NCI-H345 (cell line): ENCODE results near the gene ZEB1.
"Not testable (repeated sequence)": the region's sequence is repeated elsewhere in the genome, so short reads cannot be mapped to it uniquely, and the experiment has no call there.

Source experiments
- DNase-seq: peaks from one replicate; lab custom pipeline; 2025; lab: John Stamatoyannopoulos, UW

ZEB1 gene

DNA sequence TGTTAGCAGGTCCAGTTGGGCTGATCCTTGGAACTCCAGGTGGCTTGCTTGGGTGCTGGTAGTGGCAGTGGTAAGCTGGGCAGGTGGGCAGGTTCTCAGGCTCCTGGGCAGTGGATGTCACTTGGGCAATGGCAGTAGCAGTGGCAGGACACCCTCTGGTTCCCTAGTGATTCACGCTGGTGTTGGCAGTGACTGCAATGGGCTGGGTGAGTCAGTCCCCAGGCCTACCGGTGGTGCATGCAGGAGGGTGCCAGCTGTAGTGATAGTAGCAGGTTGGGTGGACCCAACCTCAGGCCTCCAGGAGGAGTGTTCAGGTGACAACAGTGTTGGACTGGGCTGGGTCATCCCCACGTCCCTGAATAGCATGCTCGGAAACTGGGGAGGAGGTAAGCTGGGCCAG, 189.2 kb downstream of the ZEB1 start:
- no peak for DNase-seq

DNA sequence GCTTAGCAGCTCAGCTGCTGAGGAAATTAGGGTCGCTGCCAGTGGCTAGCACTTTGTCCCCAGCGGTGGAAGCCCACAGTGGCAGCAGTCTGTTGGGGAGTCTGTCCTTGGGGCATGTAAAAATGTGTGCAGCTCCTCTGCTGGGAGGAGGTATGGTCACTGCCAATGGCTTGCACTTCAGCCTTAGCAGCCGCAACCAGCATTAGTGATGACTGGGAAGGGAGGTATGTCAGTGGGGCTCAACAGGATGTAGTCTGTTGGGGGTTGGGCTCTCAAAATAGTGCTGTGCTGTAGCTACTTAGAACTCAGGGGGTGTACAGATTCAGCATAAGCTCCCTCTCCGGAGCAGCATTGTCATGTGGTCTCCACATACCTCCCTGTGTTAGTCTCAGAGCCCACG, 189.9 kb downstream of the ZEB1 start:
- no peak for DNase-seq

DNA sequence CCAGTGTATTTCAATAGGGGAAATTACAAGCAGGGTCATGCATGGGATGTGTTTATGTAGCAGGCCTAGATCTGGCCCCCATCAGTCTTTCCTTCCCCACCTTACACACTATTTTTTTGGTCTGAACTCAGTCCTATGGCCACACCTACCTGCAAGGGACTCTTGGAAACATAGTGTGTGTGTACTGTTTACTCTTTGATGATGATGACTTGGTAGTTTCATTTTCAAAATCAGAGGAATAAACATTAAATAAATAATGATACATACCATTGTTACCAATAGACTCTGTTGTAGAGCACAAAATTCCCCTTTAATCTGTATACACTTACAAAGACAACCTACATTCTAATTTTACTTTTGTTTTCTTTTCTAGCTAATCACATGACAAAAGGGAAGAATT, 191.0 kb downstream of the ZEB1 start:
- DNase-seq = no peak

DNA sequence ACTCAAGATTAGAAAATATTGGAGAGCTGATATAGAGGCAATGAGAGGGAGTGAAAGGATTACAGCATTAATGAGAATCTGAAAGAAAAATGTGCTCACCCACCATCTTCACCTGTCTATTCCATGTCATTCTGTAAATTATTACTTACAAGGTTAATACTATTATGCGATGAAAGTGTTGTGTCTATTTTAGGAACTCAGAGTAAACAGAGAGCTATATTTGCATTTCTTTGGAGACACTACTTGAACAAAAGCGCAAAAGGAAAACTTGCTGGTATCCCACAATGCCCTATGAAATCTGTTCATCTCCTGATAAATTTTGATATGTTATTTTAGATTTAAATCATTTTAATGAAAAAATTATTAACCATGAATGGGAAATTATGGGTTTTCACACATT, 196.1 kb downstream of the ZEB1 start:
- DNase-seq = no peak

DNA sequence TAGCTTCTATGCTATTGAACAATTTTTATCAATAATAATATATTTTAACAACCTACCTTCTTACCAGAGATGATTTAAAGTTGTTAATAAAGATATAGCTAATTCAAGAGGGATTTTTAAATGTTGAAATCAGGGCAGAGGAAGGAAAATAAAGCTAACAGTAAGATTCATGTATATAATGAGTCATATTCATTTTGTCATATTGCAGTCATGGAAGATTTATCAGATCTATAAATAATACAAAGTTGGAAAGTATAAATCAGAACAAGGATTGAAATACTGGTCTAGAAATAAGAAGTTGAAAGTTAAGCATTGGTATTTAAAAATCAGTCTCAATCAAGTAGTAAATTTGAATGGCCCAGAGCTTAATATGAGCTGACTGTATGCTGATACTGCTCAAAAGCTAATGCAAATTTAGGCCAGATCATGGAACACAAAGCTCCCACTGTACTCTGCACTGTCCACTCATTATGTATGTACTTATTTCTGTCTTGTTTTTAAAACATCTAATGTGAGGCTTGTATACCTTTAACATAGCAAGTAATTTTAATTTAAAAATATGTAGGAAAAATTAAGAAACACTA, 196.9 kb downstream of the ZEB1 start:
- no peak for DNase-seq

DNA sequence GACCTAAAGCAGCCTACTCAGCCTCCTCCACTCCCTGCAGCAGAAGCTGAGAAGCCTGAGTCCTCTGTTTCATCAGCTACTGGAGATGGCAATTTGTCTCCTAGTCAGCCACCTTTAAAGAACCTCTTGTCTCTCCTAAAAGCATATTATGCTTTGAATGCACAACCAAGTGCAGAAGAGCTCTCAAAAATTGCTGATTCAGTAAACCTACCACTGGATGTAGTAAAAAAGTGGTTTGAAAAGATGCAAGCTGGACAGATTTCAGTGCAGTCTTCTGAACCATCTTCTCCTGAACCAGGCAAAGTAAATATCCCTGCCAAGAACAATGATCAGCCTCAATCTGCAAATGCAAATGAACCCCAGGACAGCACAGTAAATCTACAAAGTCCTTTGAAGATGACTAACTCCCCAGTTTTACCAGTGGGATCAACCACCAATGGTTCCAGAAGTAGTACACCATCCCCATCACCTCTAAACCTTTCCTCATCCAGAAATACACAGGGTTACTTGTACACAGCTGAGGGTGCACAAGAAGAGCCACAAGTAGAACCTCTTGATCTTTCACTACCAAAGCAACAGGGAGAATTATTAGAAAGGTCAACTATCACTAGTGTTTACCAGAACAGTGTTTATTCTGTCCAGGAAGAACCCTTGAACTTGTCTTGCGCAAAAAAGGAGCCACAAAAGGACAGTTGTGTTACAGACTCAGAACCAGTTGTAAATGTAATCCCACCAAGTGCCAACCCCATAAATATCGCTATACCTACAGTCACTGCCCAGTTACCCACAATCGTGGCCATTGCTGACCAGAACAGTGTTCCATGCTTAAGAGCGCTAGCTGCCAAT, 202.2 kb downstream of the ZEB1 start:
- no peak for DNase-seq

DNA sequence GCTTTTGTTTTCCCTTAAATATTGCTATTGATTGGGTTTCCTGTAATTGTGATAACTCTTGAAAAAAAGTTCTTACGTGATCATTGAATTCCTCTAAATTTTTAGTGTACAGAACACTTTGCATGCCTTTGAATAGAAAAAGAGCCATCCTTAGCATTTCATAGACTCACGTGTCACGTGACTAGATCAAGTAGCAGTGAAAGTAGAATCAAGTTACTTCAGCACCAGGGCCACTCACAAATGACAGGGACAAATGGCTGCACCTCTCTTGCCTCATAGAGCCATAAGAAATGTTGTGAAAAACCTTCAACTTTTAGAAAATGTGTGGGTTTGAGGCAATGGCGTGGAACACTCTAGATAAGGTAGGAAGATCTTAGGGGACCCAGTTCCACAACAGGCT, 203.8 kb downstream of the ZEB1 start:
- DNase-seq = no peak

DNA sequence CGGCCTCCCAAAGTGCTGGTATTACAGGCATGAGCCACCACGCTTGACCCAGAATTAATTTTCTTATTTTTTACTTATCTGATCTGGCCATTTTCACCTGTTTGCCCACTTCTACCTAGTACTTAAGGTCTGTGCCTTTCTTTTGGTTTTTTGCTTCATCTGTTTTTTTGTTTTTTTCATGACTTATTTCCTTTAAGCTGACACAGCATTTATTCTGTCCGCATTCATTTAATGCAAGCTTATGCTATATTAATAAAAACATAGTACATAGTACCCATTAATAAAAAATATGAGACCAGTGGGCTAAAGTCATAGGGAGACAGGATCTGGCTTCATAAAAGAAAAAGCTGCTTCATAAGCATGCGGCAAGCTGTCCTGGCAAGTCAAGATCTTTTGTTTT, 205.4 kb downstream of the ZEB1 start:
- no peak for DNase-seq

DNA sequence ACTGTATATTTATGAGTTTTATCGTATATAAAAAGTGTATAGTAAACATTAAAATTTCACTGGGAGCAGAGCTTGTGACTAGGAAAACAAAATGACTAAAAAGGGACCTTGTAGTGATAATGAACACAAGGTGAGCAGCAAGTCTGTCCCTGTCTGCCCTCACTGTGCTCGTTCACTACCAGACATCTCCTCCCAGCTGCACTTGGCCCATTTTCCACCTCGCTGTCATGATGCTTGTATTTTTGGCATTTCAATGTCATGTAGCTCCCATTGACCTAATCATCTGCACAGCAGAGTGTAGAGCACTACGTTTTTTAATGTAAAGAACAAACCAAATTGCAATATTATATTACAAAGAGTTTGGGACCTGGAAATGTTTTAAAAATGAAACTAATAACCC, 207.2 kb downstream of the ZEB1 start:
- DNase-seq = no peak

DNA sequence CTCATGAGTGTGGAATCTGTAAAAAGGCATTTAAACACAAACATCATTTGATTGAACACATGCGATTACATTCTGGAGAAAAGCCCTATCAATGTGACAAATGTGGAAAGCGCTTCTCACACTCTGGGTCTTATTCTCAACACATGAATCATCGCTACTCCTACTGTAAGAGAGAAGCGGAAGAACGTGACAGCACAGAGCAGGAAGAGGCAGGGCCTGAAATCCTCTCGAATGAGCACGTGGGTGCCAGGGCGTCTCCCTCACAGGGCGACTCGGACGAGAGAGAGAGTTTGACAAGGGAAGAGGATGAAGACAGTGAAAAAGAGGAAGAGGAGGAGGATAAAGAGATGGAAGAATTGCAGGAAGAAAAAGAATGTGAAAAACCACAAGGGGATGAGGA, 207.7 kb downstream of the ZEB1 start:
- no peak for DNase-seq

DNA sequence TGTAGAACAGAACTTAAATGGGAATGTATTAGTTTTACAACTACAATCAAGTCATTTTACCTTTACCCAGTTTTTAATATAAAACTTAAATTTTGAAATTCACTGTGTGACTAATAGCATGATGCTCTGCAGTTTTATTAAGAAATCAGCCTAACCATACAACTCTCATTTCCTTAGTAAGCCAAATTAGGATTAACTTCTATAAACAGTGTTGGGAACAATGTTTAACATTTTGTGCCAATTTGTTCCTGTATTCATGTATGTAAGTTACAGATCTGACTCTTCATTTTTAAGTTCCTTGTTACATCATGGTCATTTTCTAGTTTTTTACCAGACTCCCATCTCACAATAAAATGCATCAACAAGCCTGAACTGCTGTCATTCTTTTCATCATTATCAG, 209.8 kb downstream of the ZEB1 start:
- no peak for DNase-seq

DNA sequence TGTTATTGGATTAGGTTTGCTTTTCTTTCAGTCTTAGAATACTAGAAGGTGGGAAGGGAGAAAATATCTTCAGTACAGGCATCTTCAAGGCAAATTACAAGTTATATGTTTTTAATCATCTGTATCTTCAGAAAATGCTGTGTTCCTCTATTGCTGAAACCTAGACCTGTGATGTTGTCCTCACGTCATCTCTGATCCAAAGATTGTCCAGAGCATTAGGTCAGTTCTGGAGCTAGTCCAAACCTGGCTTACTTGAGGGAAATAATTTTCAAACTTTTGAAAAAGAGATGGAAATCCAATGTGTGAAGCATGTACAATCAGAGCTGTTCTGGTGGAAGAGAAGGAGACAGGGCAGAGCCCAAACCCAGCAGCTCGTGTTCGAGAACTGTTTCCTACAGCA, 217.3 kb downstream of the ZEB1 start:
- no peak for DNase-seq

DNA sequence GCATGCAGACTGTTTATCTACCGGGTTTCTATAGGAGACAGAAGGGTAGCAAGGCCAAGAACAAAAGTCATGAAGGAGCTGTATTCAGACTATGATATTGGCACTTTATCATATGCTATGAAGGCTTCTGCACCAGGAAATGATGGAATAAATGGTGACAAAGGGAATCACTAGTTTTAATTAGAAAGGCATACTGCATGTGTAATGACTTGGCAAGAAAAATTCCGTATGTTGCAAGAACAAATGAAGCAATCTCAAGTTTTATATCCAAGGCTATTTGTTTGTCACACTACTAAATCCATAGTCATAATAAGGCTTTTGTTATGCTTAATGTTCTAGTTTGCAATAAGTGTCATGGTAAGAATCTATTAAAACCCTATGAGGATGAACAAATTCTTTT, 230.9 kb downstream of the ZEB1 start:
- DNase-seq = no peak

DNA sequence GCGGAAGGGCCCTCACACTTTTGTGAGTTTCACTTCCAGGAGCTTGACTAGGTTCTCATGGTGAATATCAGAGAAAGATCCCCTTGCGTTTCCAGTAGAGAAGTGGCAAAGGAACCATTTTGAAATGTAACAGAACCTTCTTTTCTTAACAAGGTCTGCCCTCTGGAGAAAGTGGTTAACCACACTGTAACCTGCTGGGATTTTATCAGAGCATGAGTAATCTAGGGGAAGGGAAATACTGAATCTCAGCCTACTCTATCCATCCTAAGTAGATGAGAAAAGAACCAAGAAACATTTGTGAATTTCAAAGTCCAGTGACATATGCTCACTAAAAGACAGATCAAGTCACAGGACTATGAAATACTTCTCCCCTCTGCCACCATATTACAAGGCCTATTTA, 235.5 kb downstream of the ZEB1 start:
- no peak for DNase-seq

DNA sequence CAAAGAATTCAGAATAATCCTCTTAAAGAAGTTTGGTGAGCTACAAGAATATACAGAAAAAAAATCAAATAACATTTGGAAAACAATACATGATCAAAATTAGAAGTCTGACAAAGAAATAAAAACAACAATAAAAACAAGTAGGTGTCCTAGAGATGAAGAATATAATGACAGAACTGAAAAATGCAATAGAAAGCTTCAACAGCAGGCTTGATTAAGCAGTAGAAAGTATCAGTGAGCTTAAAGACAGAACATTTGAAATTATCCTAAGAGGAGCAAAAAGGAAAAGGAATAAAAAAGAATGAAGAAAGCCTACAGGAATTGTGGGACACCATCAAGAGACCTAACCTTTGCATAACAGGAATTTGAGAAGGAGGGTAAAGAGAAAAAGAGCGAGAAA, 238.8 kb downstream of the ZEB1 start:
- DNase-seq = no peak

DNA sequence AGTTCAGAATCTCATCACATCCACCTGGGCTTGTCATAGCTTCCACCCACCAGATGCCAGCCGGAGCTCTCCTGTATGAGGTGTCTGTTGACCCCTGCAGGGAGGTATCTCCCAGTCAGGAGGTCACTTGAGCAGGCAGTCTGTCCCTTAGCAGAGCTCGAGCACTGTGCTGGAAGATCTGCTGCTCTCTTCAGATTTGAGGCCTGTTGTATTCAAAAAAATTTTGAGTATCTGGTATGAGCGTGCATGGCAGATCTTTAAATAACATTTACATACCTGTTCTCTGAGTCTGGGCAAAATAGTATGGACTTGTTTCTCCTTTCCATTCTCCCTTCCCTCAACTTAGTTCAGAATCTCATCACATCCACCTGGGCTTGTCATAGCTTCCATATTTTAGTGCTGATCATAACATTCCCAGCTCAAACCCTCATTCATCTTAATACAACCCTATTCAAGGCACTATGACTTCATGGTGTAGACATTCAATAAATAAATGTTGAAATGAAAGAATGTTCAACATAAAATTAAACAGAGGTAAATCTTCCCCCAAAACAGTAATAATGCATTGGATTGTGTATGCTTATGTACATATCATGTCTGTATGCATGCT, 249.3 kb downstream of the ZEB1 start:
- DNase-seq = not testable (repeated sequence)

DNA sequence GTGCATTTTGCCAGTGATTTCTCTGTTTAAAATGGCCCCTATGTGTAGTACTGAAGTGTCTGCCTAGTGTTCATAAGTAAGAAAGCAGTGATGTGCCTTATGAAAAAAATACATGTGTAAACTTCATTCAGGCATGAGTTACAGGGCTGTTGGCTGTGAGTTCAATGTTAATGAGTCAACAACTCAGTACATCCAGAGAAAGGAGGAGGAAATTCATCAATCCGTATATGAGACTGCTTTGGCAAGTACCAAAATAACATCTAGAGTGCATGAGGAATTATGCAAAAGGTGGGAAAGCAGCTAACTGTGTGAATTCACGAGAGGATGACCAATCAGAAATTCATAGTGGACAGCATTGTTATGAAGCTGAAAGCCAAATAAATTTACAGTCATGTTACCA, 255.6 kb downstream of the ZEB1 start:
- DNase-seq = no peak

DNA sequence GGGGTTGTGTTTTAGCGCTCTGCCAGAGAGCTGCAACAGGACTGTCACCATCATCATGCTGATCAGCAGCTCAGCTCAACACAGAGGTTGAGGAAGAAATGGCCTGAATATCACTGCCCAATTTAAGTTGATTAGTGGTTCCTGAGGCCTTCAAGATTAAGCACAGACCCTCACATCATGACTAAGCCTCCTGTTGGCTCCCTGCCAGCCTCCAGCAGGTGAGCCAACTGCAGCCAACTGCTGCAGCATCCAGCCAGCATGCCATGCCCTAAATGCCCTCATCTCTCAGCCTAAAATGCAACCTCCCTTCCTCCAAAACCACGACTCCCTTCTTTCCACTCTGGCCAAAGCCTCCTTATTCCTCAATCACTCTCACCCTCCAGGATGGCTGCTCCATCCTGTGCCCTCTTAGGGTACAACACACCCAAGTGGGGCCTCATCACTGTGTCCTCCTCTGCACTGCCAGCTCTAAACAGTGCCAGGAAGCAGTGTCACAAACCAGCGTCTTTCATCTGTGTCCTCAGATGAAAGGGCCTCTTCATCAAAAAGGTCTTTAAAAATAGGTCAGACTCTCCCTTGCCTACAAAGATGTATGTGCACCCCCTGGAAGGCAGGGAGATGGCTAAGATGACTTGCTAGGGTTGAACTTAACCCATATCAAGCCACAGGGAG, 259.3 kb downstream of the ZEB1 start:
- peak; percentile 15 for DNase-seq

DNA sequence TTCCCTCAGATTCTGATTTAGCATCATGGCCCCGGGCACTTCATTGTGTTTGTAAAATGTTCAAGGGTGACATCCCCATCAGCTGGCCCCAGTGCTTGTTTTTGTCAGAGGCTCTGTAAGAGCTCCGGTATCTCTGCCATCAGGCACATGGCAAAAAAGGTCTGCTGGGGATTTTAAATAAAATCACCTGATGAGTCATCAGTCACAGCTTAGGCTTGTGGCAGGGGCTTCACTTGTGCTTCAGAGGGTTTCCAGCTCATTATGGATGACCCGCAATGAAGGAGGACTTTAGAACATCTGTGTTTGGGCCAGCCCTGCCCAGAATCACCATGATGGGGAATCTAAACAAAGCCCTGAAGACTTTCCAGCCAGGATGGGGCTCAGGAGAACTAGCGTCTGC, 259.9 kb downstream of the ZEB1 start:
- DNase-seq = no peak
